Measurements from ENCODE around the gene CDC42EP4. TPM values are rescaled to one million over a fixed set of nuclear protein-coding genes. Genes with fewer than 3 reads are reported as not detected.
A peak's percentile ranks its signal among the peaks of the same experiment; 100 is the strongest.

The CDC42EP4 gene
- total and polyA plus RNA-seq, 9 of the 15 experiments (the other 6 are each of a cell fraction or from before 2014, with no cell fraction given): 0.65 to 20.8 (median 12.3) TPM

DNA sequence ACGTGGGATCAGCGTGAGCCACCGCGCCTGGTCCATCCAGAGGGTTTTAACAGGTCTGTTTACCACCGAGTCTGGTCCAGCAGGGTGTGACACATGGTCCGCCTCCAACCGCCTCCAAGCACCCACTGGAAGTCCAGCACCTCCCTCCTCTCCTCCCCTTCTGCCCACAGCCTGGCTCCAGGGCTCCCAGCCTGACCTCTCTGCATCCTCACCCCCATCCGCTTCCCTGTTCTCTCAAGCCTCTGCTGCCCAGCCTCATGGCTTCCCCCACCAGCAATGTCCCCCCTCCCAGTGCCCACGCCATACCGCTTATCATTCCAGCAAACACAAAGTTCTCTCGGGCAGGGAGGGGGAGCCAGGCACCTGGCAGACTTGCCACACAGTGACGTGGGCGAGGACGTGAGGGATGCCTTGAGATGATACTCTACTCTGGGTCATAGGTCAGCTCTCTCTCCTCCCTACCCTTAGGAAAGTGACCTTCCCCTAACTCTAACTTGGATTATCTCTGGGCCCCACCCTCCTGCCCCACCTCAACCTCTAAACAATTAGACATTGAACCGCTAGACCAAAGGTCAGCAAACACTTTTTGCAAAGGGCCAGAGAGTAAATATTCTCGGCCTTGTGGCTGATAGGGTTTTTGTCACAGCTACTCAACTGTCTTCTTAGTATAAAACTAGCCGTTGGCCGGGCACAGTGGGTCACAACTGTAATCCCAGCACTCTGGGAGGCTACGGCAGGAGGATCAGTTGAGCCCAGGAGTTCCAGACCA lies 23.1 kb downstream of the CDC42EP4 start (continued):
- no peak for TF ChIP-seq TCFL5 (CRISPR knock-in tag; conservative IDR thresholded peaks at IDR 0.05)
- TF ChIP-seq, protein P1, sequence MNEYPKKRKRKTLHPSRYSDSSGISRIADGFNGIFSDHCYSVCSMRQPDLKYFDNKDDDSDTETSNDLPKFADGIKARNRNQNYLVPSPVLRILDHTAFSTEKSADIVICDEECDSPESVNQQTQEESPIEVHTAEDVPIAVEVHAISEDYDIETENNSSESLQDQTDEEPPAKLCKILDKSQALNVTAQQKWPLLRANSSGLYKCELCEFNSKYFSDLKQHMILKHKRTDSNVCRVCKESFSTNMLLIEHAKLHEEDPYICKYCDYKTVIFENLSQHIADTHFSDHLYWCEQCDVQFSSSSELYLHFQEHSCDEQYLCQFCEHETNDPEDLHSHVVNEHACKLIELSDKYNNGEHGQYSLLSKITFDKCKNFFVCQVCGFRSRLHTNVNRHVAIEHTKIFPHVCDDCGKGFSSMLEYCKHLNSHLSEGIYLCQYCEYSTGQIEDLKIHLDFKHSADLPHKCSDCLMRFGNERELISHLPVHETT (CRISPR knock-in tag; conservative IDR thresholded peaks at IDR 0.05 in 1 of 2, IDR thresholded peaks at IDR 0.05 in 1 of 2): no peak
- TF ChIP-seq, protein P2, sequence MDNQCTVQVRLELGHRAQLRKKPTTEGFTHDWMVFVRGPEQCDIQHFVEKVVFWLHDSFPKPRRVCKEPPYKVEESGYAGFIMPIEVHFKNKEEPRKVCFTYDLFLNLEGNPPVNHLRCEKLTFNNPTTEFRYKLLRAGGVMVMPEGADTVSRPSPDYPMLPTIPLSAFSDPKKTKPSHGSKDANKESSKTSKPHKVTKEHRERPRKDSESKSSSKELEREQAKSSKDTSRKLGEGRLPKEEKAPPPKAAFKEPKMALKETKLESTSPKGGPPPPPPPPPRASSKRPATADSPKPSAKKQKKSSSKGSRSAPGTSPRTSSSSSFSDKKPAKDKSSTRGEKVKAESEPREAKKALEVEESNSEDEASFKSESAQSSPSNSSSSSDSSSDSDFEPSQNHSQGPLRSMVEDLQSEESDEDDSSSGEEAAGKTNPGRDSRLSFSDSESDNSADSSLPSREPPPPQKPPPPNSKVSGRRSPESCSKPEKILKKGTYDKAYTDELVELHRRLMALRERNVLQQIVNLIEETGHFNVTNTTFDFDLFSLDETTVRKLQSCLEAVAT (IDR thresholded peaks at IDR 0.05): 0 out of 4 replicates have a peak, but pooled peaks of 1 of the 2 experiments have one; percentile 19
- no peak for TF ChIP-seq NCOA1 (IDR thresholded peaks at IDR 0.05; ENCODE audit: low read depth)
- no peak for TF ChIP-seq ZC3H4 (CRISPR knock-in tag; IDR thresholded peaks at IDR 0.05; ENCODE audit: borderline replicate concordance)
- no peak for TF ChIP-seq LARP7 (IDR thresholded peaks at IDR 0.05)
- no peak for TF ChIP-seq BRCA1 (IDR thresholded peaks at IDR 0.05)
- no peak for TF ChIP-seq BRCA1 (CRISPR knock-in tag; IDR thresholded peaks at IDR 0.05)
- TF ChIP-seq, protein P3, sequence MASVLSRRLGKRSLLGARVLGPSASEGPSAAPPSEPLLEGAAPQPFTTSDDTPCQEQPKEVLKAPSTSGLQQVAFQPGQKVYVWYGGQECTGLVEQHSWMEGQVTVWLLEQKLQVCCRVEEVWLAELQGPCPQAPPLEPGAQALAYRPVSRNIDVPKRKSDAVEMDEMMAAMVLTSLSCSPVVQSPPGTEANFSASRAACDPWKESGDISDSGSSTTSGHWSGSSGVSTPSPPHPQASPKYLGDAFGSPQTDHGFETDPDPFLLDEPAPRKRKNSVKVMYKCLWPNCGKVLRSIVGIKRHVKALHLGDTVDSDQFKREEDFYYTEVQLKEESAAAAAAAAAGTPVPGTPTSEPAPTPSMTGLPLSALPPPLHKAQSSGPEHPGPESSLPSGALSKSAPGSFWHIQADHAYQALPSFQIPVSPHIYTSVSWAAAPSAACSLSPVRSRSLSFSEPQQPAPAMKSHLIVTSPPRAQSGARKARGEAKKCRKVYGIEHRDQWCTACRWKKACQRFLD (CRISPR knock-in tag; IDR thresholded peaks at IDR 0.05): no peak
- no peak for TF ChIP-seq MXI1 (IDR thresholded peaks at IDR 0.05; ENCODE audit: low read depth, low read length)
- TF ChIP-seq ZNF263 (CRISPR knock-in tag; IDR thresholded peaks at IDR 0.05; ENCODE audit: borderline replicate concordance): no peak
- TF ChIP-seq, protein P4, sequence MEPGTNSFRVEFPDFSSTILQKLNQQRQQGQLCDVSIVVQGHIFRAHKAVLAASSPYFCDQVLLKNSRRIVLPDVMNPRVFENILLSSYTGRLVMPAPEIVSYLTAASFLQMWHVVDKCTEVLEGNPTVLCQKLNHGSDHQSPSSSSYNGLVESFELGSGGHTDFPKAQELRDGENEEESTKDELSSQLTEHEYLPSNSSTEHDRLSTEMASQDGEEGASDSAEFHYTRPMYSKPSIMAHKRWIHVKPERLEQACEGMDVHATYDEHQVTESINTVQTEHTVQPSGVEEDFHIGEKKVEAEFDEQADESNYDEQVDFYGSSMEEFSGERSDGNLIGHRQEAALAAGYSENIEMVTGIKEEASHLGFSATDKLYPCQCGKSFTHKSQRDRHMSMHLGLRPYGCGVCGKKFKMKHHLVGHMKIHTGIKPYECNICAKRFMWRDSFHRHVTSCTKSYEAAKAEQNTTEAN (CRISPR knock-in tag; IDR thresholded peaks at IDR 0.05): no peak
- TF ChIP-seq, protein P5, sequence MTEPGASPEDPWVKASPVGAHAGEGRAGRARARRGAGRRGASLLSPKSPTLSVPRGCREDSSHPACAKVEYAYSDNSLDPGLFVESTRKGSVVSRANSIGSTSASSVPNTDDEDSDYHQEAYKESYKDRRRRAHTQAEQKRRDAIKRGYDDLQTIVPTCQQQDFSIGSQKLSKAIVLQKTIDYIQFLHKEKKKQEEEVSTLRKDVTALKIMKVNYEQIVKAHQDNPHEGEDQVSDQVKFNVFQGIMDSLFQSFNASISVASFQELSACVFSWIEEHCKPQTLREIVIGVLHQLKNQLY (CRISPR knock-in tag; conservative IDR thresholded peaks at IDR 0.05): no peak
- TF ChIP-seq TCF7 (IDR thresholded peaks at IDR 0.05; ENCODE audit: borderline replicate concordance): no peak
- TF ChIP-seq, protein P6, sequence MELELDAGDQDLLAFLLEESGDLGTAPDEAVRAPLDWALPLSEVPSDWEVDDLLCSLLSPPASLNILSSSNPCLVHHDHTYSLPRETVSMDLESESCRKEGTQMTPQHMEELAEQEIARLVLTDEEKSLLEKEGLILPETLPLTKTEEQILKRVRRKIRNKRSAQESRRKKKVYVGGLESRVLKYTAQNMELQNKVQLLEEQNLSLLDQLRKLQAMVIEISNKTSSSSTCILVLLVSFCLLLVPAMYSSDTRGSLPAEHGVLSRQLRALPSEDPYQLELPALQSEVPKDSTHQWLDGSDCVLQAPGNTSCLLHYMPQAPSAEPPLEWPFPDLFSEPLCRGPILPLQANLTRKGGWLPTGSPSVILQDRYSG (tag; conservative IDR thresholded peaks at IDR 0.05; ENCODE audit: low read depth): no peak
- TF ChIP-seq CREM (IDR thresholded peaks at IDR 0.05; ENCODE audit: low read depth): peak; percentile 82
- TF ChIP-seq, protein P7, sequence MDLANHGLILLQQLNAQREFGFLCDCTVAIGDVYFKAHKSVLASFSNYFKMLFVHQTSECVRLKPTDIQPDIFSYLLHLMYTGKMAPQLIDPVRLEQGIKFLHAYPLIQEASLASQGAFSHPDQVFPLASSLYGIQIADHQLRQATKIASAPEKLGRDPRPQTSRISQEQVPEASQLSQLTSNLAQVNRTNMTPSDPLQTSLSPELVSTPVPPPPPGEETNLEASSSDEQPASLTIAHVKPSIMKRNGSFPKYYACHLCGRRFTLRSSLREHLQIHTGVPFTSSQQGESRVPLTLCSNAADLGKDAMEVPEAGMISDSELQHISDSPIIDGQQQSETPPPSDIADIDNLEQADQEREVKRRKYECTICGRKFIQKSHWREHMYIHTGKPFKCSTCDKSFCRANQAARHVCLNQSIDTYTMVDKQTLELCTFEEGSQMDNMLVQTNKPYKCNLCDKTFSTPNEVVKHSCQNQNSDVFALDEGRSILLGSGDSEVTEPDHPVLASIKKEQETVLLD (IDR thresholded peaks at IDR 0.05): no peak
- TF ChIP-seq SNIP1 (IDR thresholded peaks at IDR 0.05; ENCODE audit: low read depth): no peak
- no peak for TF ChIP-seq CBX1 (IDR thresholded peaks at IDR 0.05; ENCODE audit: low read depth)
